ENCODE results near the gene PBX1. TPM values are rescaled to one million over a fixed set of nuclear protein-coding genes. Genes with fewer than 3 reads are reported as not detected.

Gene PBX1
- total RNA-seq, 1 experiment from 2014 or later = 9.8 TPM

DNA sequence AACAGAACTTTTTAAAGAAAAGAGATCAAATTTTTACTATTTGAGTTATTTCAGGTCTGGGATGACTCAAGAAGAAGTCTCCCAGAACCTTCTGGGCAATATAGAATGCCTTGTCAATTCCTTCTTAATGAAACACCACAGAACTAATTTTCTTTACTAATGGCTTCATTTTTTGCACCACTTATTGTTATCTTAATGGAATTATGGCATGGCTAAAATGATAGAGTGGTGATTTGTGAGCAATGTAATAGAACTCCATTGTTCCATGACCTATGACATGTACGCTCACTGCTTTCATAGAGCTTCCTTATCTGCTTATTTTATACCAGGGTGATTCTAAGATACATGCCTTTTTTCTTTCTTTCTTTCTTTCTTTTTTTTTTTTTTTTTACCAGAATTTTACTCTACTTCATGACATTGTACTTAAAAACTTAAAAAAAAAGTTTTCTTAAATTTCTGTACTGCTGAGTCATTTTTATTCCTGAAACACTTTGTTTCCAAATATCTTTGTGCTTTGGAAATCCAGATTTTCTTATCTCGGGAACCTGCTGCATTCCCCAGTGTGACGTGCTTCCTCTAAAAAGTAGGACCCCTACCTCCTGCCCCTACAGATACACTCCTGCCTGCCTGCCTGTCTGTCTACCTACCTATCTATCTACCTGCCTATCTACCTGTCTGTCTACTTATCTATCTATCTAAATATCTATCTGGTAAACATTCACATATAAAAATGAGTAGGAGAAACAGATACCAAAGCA lies 284.9 kb downstream of the PBX1 start:
- ATAC-seq (no peak), DNase-seq (no peak)
- Histone ChIP-seq H3K4me1 (ENCODE audit: insufficient read depth, low read length) (no peaks in the 10 kb centered on the region), H3K4me3 (ENCODE audit: low read length) (no peak overlapping the region), H3K36me3 (ENCODE audit: low read depth, low read length) (no peaks in the 10 kb centered on the region), H3K9me2 (replicated peaks; ENCODE audit: low read length) (no peaks in the 10 kb centered on the region), H4K20me1 (ENCODE audit: low read length) (no peaks in the 10 kb centered on the region), H3K9me3 (ENCODE audit: low read length) (no peaks in the 10 kb centered on the region), H3F3A (ENCODE audit: low read length, unreplicated experiment) (no peaks in the 10 kb centered on the region), H2AFZ (ENCODE audit: low read length) (no peak overlapping the region), H3K27me3 (ENCODE audit: low read length) (peaks cover 3% of the 10 kb centered on the region; the same call in 1 of the 2 replicates), H3K79me2 (ENCODE audit: low read length) (no peaks in the 10 kb centered on the region), H3K27ac (ENCODE audit: low read length) (no peak overlapping the region), H3K4me2 (ENCODE audit: low read length) (no peak overlapping the region), H3K9ac (ENCODE audit: low read length) (no peak overlapping the region)
- POLR2A ChIA-PET (ENCODE audit: unreplicated experiment) = no interaction called here
- intact Hi-C loops (cut with micrococcal nuclease) = no loop called here
- TF ChIP-seq, protein P1, sequence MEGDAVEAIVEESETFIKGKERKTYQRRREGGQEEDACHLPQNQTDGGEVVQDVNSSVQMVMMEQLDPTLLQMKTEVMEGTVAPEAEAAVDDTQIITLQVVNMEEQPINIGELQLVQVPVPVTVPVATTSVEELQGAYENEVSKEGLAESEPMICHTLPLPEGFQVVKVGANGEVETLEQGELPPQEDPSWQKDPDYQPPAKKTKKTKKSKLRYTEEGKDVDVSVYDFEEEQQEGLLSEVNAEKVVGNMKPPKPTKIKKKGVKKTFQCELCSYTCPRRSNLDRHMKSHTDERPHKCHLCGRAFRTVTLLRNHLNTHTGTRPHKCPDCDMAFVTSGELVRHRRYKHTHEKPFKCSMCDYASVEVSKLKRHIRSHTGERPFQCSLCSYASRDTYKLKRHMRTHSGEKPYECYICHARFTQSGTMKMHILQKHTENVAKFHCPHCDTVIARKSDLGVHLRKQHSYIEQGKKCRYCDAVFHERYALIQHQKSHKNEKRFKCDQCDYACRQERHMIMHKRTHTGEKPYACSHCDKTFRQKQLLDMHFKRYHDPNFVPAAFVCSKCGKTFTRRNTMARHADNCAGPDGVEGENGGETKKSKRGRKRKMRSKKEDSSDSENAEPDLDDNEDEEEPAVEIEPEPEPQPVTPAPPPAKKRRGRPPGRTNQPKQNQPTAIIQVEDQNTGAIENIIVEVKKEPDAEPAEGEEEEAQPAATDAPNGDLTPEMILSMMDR (conservative IDR thresholded peaks at IDR 0.05; ENCODE audit: low read depth, low read length) = no peak
- TF ChIP-seq EZH2phosphoT487 (IDR thresholded peaks at IDR 0.05; ENCODE audit: borderline replicate concordance, low read length) = no peak
- TF ChIP-seq EZH2 (IDR thresholded peaks at IDR 0.05; ENCODE audit: low read length, unreplicated experiment) = no peak
- BruUV-seq (replicated peaks) = no TSS peak
- CTCF ChIA-PET = no interaction called here

DNA sequence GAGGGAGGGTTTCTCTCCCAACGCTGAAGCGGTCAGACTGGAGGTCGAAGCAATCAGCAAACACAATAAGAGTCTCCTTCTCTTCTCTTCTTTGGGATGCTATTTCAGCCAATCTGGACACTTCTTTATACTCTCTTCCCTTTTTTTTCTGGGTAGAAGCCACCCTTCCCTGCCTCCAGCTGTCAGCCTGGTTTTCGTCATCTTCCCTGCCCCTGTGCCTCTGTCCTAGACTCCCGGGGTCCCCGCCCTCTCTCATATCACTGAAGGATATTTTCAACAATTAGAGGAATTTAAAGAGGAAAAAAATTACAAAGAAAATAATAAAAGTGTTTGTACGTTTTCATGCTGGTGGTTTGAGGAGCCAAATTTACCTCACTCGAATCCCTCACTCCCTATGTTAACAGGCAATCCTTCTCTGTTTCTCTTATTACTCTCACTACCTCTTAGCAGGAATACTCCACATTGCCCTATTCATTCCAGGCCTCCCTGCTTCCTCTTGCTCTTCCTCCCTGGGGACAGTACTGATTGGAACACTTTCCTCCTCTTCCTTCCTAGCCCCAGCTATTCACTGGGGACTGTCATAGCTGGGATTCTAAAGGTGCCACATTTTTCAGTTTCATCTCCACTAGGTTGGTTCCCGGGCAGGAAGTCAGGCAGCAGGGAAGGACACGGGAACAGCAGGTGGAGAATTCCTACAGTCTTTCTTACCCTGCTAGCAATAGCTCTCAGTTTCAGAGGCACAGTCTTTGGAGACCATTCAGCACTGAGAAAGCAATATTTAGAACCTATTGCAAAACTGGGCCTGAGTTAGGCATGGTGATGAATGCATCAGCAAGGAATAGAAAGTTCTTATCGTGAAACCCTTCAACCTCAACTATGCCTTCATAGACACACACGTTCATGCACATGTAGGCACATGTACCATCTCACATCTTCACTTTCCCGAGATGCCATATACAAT lies 288.0 kb downstream of the PBX1 start:
- H3K4me3 ChIP-seq (ENCODE audit: low read length) = no peak overlapping the region
- no peak overlapping the region for H2AFZ ChIP-seq (ENCODE audit: low read length)
- ATAC-seq (no peak), DNase-seq (no peak)
- H3K36me3 ChIP-seq (ENCODE audit: low read depth, low read length) = no peaks in the 10 kb centered on the region
- no peak overlapping the region for H3K4me2 ChIP-seq (ENCODE audit: low read length)
- no peaks in the 10 kb centered on the region for H4K20me1 ChIP-seq (ENCODE audit: low read length)
- CTCF ChIA-PET = no interaction called here
- BruUV-seq (replicated peaks) = no TSS peak
- no peaks in the 10 kb centered on the region for H3K4me1 ChIP-seq (ENCODE audit: insufficient read depth, low read length)
- H3K27ac ChIP-seq (ENCODE audit: low read length) = no peak overlapping the region
- H3K27me3 ChIP-seq (ENCODE audit: low read length) = 0 out of 2 replicates have a peak, but pooled peaks cover 3% of the 10 kb centered on the region
- no peaks in the 10 kb centered on the region for H3K79me2 ChIP-seq (ENCODE audit: low read length)
- H3K9ac ChIP-seq (ENCODE audit: low read length) = no peak overlapping the region
- intact Hi-C loops (cut with micrococcal nuclease) = no loop called here
- no peaks in the 10 kb centered on the region for H3F3A ChIP-seq (ENCODE audit: low read length, unreplicated experiment)
- TF ChIP-seq EZH2phosphoT487 (IDR thresholded peaks at IDR 0.05; ENCODE audit: borderline replicate concordance, low read length) = no peak
- TF ChIP-seq, protein P1 (conservative IDR thresholded peaks at IDR 0.05; ENCODE audit: low read depth, low read length) = no peak
- TF ChIP-seq EZH2 (IDR thresholded peaks at IDR 0.05; ENCODE audit: low read length, unreplicated experiment) = no peak
- H3K9me2 ChIP-seq (replicated peaks; ENCODE audit: low read length) = no peaks in the 10 kb centered on the region
- POLR2A ChIA-PET (ENCODE audit: unreplicated experiment) = no interaction called here
- H3K9me3 ChIP-seq (ENCODE audit: low read length) = no peaks in the 10 kb centered on the region
